Neural progenitor cell (in vitro differentiated cells): ENCODE results near the gene AMY1C.
"Not testable (repeated sequence)": the region's sequence is repeated elsewhere in the genome, so short reads cannot be mapped to it uniquely, and the experiment has no call there.

Source experiments
- EZH2 ChIP-seq: fragments of 200-600 bp; sonication (generic); IDR thresholded peaks from 2 replicates; pipeline ENCODE4 v1.6.1; 2017; ENCODE audit warnings: antibody characterized with exemption, mild to moderate bottlenecking, moderate library complexity
- TF ChIP-seq, protein P1 (sequence below): fragments of 200-600 bp; sonication (generic); IDR thresholded peaks from 2 replicates; pipeline ENCODE4 v1.5.1; 2017; ENCODE audit warnings: antibody characterized with exemption, mild to moderate bottlenecking

DNA sequence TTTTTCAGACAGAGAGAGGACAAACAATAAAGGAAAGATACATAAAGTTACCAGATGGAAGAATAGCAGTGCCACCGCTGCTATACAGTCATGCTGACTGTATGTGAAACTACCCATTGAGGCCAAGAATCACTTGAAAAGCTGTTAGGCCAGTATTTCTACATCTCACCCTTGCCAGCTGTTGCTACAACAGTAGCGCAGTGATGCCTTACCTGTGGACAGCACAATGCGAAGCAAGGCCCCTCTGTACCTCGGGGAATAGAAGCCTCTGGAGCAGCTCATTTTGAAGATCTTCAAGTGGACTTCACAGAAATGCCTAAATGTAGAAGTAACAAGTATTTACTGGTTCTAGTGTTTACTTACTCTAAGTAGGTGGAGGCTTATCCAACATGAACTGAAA, 49.0 kb upstream of the AMY1C start:
- TF ChIP-seq, protein P1, sequence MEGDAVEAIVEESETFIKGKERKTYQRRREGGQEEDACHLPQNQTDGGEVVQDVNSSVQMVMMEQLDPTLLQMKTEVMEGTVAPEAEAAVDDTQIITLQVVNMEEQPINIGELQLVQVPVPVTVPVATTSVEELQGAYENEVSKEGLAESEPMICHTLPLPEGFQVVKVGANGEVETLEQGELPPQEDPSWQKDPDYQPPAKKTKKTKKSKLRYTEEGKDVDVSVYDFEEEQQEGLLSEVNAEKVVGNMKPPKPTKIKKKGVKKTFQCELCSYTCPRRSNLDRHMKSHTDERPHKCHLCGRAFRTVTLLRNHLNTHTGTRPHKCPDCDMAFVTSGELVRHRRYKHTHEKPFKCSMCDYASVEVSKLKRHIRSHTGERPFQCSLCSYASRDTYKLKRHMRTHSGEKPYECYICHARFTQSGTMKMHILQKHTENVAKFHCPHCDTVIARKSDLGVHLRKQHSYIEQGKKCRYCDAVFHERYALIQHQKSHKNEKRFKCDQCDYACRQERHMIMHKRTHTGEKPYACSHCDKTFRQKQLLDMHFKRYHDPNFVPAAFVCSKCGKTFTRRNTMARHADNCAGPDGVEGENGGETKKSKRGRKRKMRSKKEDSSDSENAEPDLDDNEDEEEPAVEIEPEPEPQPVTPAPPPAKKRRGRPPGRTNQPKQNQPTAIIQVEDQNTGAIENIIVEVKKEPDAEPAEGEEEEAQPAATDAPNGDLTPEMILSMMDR = not testable (repeated sequence)
- TF ChIP-seq EZH2 = not testable (repeated sequence)
